Parathyroid adenoma (tissue), 2 donors: ENCODE results near the gene TRUB2.

Experiments
- H2AFZ ChIP-seq: fragments of 300-600 bp; sonication (generic); one replicate; pipeline ENCODE4 v1.7.0; 2017; ENCODE audit warnings: antibody characterized with exemption, mild to moderate bottlenecking
- H3K27ac ChIP-seq: fragments of 300-600 bp; sonication (generic); one replicate; pipeline ENCODE4 v1.7.0; 2017
- H3K27me3 ChIP-seq: fragments of 300-600 bp; sonication (generic); one replicate; pipeline ENCODE4 v1.7.0; 2017; ENCODE audit warnings: low read length; ENCODE audit not compliant: control insufficient read depth, insufficient read depth
- H3K36me3 ChIP-seq: fragments of 300-600 bp; sonication (generic); one replicate; pipeline ENCODE4 v1.7.0; 2017; ENCODE audit warnings: low read length; ENCODE audit not compliant: control insufficient read depth, insufficient read depth
- H3K4me1 ChIP-seq: fragments of 300-600 bp; sonication (generic); one replicate; pipeline ENCODE4 v1.7.0; 2017; ENCODE audit warnings: control low read depth
- H3K4me2 ChIP-seq: fragments of 300-600 bp; sonication (generic); one replicate; pipeline ENCODE4 v1.7.0; 2017; ENCODE audit warnings: low read length
- H3K4me3 ChIP-seq: fragments of 300-600 bp; sonication (generic); one replicate; pipeline ENCODE4 v1.7.0; 2017; ENCODE audit warnings: low read depth, low read length
- H3K79me2 ChIP-seq: fragments of 300-600 bp; sonication (generic); one replicate; pipeline ENCODE4 v1.7.0; 2017; ENCODE audit warnings: control low read depth
- H3K9ac ChIP-seq: fragments of 300-600 bp; sonication (generic); one replicate; pipeline ENCODE4 v1.7.0; 2017; ENCODE audit warnings: mild to moderate bottlenecking
- H3K9me3 ChIP-seq: fragments of 300-600 bp; sonication (generic); one replicate; pipeline ENCODE4 v1.7.0; 2017; ENCODE audit warnings: low read length; ENCODE audit not compliant: control insufficient read depth
- TF ChIP-seq, protein P1 (sequence below): fragments of 300-600 bp; sonication (generic); IDR thresholded peaks from one replicate; pipeline ENCODE4 v1.7.0; 2017; ENCODE audit warnings: antibody characterized with exemption, mild to moderate bottlenecking
- donor health status: primary hyperparathyroidism.

The TRUB2 gene

DNA sequence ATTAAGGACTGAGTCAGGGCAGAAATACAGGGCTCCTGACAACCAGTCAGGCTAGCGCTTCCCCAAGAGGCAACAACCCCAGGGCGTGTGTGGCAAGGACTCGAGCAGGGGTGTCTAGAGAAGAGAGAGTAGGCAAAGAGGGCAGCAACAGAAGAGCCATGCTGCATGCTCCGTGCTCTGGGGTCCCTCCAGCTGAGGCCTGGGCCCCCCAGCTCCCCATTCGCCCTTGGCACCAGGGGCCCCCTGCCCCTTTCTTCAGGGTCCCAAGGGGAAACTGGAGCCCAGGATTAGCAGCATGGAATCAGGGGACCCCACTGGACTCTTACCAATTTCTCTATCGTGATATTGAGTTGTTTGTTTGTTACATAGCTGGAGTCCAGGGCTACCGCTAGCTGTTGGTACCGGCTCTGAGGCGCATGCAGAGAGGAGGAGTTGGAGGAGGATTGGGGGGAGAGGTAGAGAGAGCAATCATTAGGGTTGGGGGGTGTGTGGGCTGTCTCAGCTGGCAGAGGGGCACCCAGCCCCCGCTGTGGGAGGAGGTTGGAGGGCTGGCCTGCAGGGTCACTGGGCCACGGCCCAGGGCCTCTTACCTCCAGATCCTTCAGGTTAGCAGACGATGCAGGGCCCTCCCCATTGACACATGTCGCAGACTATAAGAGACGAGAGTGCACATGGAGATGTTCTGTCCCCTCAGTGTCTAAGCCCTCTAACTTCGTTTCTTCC, 55.2 kb downstream of the TRUB2 start:
- Histone ChIP-seq H3K27ac (no peak overlapping the region), H2AFZ (no peak overlapping the region), H3K79me2 (no peaks in the 10 kb centered on the region), H3K9me3 (no peaks in the 10 kb centered on the region), H3K9ac (no peak overlapping the region), H3K4me2 (no peak overlapping the region), H3K4me1 (no peaks in the 10 kb centered on the region), H3K36me3 (no peaks in the 10 kb centered on the region), H3K4me3 (no peak overlapping the region), H3K27me3 (no peaks in the 10 kb centered on the region)
- TF ChIP-seq, protein P1, sequence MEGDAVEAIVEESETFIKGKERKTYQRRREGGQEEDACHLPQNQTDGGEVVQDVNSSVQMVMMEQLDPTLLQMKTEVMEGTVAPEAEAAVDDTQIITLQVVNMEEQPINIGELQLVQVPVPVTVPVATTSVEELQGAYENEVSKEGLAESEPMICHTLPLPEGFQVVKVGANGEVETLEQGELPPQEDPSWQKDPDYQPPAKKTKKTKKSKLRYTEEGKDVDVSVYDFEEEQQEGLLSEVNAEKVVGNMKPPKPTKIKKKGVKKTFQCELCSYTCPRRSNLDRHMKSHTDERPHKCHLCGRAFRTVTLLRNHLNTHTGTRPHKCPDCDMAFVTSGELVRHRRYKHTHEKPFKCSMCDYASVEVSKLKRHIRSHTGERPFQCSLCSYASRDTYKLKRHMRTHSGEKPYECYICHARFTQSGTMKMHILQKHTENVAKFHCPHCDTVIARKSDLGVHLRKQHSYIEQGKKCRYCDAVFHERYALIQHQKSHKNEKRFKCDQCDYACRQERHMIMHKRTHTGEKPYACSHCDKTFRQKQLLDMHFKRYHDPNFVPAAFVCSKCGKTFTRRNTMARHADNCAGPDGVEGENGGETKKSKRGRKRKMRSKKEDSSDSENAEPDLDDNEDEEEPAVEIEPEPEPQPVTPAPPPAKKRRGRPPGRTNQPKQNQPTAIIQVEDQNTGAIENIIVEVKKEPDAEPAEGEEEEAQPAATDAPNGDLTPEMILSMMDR = no peak

DNA sequence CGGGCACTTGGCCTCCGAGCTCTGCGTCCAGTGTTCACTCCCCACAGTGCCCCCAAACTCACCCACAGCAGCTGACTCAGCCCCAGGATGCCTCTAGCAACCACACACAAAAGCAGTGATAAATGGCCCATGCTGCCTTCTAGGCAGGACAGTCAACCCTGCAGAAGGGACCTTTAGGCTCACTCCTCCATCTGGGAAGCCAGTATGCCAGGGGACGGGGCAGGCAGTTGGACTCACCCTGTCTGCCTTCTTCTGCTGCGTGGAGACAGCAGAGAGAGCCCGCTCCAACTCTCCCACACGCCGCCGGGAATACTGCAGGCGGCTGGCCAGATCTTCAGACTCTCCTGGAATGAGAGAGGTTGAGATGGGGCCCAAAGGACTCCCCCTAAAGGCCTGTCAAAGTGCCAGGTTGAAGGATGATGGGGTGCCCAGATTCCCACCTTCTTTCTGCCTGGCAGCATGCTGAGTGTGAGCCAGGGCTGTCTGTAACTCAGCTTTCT, 56.8 kb downstream of the TRUB2 start:
- no peak overlapping the region for H3K27ac ChIP-seq
- no peak overlapping the region for H3K4me3 ChIP-seq
- no peak overlapping the region for H2AFZ ChIP-seq
- H3K27me3 ChIP-seq = no peaks in the 10 kb centered on the region
- H3K79me2 ChIP-seq = no peaks in the 10 kb centered on the region
- H3K9ac ChIP-seq = no peak overlapping the region
- no peaks in the 10 kb centered on the region for H3K9me3 ChIP-seq
- no peaks in the 10 kb centered on the region for H3K36me3 ChIP-seq
- TF ChIP-seq, protein P1 = no peak
- no peaks in the 10 kb centered on the region for H3K4me1 ChIP-seq
- H3K4me2 ChIP-seq = no peak overlapping the region

DNA sequence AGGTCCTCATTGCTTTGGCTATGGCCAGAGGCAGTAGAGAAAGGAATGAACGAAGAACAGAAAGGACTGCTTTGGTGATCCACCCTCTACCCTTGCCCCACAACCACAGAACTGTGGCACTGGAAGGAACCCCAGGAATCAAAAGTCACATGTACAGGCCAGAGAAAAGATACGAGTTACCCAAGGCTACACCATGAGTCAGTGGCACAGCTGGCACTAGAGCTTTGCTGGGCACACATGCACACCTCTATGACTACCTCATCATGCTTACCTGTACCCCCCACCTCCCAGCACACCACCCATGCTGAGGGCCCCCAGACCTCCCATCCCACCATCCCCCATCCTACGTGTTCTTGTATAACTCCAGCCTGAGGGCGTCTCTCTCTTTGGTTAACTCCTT, 59.6 kb downstream of the TRUB2 start:
- TF ChIP-seq, protein P1 = no peak
- Histone ChIP-seq H3K4me3 (no peak overlapping the region), H3K4me1 (no peaks in the 10 kb centered on the region), H3K27me3 (no peaks in the 10 kb centered on the region), H3K36me3 (no peaks in the 10 kb centered on the region), H3K27ac (no peak overlapping the region), H2AFZ (no peak overlapping the region), H3K79me2 (no peaks in the 10 kb centered on the region), H3K4me2 (no peak overlapping the region), H3K9me3 (no peaks in the 10 kb centered on the region), H3K9ac (no peak overlapping the region)

DNA sequence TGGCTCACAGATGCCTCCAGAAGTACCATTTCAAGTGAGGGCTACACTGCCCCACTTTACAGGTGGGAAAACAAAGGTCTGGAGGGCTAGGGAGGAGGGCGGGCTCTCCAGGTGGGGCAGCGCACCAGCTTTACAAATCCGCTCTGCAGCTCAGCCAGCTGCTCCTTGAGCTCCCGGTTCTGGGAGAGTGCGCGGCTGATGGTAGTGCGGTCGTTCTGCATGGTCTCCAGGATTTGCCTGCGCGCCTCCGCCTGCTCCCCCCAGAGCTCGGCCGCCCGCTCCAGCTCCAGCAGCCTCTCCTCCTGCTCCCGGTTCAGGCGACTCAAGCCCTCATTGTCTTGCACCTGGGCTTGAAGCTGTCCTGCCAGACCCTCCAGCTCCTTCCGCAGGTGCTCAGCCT, 61.9 kb downstream of the TRUB2 start:
- Histone ChIP-seq H3K36me3 (no peaks in the 10 kb centered on the region), H3K4me2 (no peak overlapping the region), H3K79me2 (no peaks in the 10 kb centered on the region), H3K9ac (no peak overlapping the region), H3K27ac (no peak overlapping the region), H3K27me3 (no peaks in the 10 kb centered on the region), H2AFZ (no peak overlapping the region), H3K4me1 (no peaks in the 10 kb centered on the region), H3K9me3 (no peaks in the 10 kb centered on the region), H3K4me3 (no peak overlapping the region)
- TF ChIP-seq, protein P1 = no peak

DNA sequence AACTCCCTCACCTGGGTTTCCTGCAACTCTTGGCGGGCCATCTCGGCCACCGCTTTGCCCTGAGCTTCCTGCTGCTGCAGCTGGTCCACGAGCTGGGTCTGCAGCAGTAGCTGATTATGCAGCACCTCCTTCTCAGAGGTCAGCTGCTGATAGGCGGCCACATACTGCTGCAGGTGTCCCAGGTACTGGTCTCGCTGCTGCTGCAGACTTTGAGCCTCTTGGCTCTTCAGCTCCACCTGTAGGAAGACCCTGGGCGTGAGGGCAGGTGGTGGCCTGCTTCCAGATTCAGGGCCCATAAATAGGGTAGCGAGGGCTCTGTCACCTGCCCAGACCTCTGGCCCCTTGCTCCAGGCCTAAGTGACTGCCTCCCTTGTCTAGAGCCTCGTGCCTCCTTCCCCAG, 63.1 kb downstream of the TRUB2 start:
- no peaks in the 10 kb centered on the region for H3K79me2 ChIP-seq
- H3K9me3 ChIP-seq = no peaks in the 10 kb centered on the region
- H3K27ac ChIP-seq = no peak overlapping the region
- no peaks in the 10 kb centered on the region for H3K36me3 ChIP-seq
- no peaks in the 10 kb centered on the region for H3K4me1 ChIP-seq
- TF ChIP-seq, protein P1 = no peak
- no peak overlapping the region for H2AFZ ChIP-seq
- H3K4me2 ChIP-seq = no peak overlapping the region
- H3K27me3 ChIP-seq = no peaks in the 10 kb centered on the region
- H3K4me3 ChIP-seq = no peak overlapping the region
- H3K9ac ChIP-seq = no peak overlapping the region
